Stimulated activated CD4-positive, alpha-beta T cell treated with anti-CD3 and anti-CD28 coated beads, Interleukin-4, amount 100 ng/mL, for 1 hour (primary cell): Measurements from ENCODE around the gene ATXN7.
A peak's percentile ranks its signal among the peaks of the same experiment; 100 is the strongest.

ENCODE experiments used
- DNase-seq: peaks from one replicate; pipeline ENCODE4 v3.0.0-alpha.2; 2020

ATXN7 gene, protein sequence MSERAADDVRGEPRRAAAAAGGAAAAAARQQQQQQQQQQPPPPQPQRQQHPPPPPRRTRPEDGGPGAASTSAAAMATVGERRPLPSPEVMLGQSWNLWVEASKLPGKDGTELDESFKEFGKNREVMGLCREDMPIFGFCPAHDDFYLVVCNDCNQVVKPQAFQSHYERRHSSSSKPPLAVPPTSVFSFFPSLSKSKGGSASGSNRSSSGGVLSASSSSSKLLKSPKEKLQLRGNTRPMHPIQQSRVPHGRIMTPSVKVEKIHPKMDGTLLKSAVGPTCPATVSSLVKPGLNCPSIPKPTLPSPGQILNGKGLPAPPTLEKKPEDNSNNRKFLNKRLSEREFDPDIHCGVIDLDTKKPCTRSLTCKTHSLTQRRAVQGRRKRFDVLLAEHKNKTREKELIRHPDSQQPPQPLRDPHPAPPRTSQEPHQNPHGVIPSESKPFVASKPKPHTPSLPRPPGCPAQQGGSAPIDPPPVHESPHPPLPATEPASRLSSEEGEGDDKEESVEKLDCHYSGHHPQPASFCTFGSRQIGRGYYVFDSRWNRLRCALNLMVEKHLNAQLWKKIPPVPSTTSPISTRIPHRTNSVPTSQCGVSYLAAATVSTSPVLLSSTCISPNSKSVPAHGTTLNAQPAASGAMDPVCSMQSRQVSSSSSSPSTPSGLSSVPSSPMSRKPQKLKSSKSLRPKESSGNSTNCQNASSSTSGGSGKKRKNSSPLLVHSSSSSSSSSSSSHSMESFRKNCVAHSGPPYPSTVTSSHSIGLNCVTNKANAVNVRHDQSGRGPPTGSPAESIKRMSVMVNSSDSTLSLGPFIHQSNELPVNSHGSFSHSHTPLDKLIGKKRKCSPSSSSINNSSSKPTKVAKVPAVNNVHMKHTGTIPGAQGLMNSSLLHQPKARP

DNA sequence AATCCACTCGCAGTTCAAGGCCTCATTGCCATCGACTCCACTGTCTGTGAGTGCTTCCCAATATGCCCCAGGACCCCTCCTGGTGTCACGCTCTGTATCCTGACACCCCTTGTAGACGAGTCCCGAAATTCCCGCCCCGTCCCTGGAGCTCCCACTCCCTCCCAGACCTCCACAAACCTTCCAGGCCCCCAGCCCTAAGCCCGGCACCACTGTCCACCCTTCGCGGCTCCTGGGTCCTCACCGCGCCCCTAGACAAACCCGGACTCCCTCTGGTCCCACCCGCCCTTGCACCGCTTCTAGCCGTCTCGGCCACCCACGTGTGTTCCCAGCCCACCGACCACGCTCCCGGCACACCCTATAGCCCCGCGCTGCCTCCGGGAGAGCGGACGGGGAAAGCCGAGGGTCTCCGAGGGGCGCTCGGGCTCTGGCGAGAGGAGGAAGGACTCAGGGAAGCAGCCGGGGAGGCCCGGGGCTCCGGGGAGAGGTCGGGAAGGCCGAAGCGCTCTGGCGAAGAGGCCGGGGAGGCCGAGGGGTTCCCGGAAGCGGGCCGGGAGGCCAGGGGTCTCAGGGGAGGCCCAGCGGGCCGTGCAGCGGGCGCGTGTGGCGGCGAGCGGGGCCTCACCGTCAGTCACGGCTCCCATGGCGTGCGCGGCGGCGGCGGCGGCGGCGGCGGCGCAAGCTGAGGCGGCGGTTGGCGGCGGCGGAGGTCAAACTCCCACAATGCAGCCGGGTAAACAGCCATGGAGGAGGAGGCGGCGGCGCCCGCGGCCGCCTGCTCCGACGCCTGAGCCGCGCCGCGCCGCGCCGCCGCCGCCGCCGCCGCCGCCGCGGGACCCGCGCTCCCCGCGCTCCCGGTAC, at the start of gene ATXN7, which contains the start of gene THOC7:
Gene ATXN7, plus strand, starts transcription at position 718 of the 858 bp plus-strand sequence. CDS start 48,732 bp downstream, outside the sequence.
Gene THOC7, minus strand, starts transcription at position 656 of the 858 bp plus-strand sequence. Its CDS starts 15 bp downstream, at position 641.
- peak; percentile 73 for DNase-seq

DNA sequence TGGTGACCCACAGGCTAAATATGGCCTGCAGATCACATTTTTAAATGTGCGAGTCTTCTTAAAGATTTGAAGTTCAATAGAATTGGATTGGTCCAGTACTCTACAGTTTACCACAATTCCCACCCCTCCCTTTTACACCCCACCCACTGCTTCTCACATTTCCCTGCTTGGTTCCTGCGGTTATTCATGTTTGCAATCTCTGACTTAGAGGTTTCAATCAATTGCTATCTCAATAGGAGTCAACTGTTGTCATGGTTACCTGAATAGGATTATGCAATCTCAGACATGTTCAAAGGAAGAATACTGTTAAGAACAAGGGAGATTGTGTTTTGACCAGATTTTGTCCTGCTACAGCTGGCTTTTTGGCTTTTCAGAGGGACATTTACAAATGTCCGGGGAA, 49.4 kb upstream of the ATXN7 start:
- DNase-seq: no peak

DNA sequence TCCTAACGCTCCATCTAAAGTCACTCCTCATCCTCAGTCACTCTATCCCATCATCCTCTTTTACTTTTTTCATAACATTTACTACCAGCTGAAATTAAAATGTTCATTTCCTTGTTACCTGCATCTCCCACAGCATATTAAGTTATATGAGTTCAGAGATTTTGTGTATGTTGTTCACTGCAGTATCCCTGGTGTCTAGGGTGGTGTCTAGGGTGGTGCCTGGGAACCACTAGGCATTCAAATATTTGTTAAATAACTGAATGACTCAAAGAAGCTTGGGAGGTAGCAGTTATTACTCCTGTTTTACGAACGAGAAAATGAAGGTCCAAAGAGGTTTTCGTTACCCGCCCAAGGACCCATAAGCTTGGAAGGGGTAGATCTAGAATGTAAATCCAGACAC, 46.4 kb upstream of the ATXN7 start:
- DNase-seq: no peak

DNA sequence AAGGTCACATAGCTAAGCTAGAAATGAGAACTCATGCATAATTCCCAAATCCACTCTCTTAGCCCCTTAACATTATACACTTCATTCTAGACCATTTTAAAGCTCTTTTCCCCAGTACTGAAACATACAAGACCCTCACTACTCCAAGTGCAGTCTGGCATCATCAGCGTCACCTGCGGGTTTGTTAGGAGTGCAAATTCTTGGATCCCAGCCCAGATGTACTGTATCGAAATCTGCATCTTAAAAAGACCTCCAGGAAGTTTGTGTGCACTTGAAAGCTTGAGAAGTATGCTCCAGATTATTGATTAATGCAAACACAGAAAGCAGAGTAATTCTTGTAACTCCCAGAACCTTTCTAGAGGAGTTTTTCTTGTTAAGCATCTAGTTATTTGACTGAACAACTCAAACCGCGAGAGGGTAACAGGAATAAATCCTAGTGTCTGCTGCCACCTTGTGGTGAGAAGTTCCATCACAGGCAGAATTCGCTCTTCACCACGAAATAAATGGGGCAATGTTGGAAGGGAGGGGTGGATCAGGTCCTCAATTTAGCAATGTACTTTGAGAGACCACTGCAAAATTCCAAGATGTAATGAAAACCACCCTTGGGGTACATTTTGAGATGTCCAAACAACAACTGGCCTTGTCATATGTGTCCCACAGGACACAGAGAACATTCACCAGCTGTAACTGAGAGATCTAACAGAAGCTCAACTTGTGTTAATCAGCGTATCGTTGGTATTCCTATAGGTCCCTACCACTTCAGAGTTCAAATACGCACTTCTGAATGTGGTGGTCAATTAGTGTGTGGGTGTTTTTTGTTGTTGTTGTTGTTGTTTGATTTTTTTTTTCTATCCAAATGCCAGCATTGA, 45.2 kb upstream of the ATXN7 start:
- peak; percentile 49 for DNase-seq

DNA sequence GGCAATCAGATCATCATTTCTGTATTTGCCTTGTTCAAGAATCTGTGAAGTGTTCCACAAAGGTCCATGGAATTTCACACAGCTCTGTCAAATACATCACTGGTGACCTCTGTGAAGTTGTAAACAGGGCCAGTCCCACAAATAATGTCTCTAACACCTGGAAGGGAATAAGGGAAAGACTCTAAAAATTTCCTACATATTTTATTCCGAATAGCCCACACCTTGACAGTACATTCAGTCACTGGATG, 44.6 kb upstream of the ATXN7 start, which contains the start of gene C3orf49:
Gene C3orf49, plus strand, starts transcription at position 149 of the 248 bp plus-strand sequence. CDS start 173 bp downstream, outside the sequence.
- no peak for DNase-seq

DNA sequence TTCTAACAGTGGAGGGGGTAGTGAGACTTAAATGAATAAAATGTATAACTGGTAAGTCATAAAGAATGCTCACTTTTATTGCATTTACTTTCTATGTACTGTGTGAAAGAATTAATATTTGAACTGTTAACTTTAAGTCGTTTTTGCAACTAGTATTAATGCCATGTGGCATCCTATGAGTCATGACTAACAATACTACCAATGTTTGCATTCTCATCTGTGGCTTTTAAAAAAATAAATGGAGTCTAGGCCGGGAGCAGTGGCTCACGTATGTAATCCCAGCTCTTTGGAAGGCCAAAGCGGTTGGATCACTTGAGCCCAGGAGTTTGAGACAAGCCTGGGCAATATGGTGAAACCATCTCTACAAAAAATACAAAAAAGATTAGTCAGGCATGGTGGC, 39.4 kb upstream of the ATXN7 start:
- no peak for DNase-seq

DNA sequence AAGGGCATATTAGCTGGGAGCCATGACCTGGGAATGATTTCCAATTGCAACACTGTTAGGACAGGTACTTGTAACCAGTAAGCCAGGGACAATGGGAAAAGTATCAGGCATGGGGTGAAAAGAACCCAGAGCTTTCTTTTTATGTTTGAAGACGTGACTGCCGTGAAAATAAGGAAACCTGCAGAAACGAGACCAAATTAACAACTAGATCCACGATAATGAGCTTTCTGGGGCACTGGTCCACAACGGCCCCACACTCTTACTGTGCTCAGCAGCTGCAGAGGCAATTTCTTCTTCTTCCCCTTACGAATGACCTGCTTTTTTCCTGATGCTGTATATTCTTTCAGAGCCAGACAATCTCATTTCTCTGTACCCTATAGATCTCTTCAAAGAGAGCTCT, 33.1 kb upstream of the ATXN7 start:
- no peak for DNase-seq

DNA sequence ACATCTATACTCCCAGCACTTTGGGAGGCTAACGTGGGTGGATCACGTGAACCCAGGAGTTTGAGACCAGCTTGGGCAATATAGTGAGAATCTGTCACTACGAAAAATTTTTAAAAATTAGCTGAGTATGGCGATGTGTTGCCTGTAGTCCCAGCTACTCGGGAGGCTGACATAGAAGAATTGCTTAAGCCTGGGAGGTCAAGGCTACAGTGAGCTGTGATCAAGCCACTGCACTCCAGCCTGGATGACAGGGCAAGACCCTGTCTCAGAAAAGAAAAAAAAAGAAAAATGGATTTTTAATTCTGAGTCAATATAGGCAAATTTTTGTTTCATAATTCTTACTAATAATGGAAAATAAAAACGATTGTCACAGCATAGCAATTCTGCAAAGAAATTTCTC, 31.3 kb upstream of the ATXN7 start:
- DNase-seq: no peak

DNA sequence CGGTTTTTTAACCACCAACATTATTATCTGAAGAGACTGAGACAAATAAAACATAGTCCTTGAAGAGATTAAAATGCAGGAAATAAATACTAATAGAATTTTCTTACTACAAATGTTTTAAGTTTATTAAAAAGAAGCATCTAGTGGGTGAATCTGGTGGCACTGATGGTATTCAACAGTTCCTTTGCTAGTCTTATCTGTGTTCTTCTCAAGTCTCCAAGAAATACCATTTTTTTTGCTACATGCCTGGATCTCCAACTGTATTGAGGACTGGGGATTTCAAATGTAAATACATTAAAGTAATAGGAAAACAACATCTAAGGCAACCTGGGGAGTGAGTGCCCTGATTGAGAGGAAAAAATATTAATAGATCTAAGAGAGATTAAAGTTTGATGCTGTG, 22.0 kb upstream of the ATXN7 start:
- DNase-seq: no peak

DNA sequence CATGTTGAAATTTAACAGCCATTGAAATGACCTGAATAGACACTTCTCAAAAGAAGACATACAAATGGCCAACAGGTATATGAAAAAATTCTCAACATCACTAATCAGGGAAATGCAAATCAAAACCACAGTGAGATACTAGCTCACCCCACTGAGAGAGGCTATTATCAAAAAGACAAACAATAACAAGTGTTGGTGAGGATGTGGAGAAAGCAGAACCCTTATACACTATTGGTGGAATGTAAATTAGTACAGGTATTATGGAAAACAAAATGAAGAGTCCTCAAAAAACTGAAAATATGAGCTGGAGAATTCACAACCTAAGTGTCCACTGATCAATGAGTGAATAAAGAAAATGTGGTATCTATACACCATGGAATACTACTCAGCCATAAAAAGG, 21.5 kb upstream of the ATXN7 start:
- DNase-seq: no peak

DNA sequence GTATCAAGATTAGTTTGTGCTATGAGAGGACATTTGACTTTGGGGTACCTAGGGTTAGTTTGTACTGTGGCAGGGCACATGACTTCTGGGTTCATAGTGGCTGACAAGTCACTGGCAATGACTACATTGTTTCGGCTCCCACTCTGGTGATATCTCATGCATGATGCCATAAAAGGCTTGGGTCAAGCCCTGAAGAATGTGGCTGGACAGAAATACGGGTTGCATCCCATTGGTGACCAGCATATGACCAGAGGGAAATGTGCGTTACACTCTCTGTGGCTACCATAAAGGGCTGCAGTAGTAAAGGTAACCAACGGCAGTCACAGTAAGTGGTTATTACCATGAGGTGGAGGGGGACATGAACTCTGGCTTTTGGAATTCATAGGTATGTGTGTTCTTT, 18.5 kb upstream of the ATXN7 start:
- no peak for DNase-seq

DNA sequence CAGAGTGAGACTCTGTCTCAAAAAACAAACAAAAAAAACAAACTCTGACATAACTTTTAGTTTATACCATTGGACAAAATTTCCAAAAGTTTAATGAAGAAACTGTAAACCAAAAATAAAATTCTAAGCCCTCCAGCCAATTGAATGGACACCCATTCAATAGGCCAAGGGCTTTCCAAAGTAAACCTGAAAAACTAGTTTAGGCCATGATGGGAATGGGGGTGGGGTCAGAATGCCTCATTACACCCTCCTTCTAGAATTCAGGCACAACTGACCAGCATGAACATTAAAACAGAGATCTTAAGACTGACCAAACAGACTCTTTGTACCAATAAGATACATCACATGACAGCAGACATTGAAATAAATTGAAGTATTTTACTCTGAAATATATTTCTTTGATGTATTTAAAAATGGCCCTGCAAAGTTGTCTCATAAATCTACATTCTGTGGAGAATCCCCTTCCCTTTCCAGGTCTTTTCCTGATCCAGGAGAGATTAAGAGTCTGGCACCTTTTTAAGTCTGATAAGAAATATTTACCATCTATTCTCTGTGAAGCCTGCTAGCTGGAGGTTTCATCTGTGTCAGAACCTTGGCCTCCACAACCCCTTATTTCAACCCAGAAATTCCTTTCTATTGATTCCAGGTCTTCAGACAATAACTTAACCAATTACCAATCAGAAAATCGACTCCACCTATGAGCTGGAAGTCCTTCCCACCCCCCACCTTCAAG, 15.8 kb upstream of the ATXN7 start:
- no peak for DNase-seq

DNA sequence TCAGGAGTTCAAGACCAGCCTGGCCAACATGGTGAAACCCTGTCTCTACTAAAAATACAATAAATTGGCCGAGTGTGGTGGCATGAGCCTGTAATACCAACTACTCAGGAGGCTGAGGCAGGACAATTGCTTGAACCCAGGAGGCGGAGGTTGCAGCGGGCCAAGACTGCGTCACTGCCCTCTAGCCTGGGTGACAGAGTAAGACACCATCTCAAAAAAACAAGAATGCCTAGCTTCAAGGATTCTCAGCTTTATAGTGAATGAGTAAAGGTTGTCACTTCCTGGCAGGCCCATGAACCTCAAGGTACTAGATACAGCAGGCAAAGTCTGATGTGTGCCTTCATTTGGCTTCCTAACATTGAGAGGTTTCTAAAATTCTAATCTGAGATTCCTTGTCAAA, 14.5 kb upstream of the ATXN7 start:
- no peak for DNase-seq

DNA sequence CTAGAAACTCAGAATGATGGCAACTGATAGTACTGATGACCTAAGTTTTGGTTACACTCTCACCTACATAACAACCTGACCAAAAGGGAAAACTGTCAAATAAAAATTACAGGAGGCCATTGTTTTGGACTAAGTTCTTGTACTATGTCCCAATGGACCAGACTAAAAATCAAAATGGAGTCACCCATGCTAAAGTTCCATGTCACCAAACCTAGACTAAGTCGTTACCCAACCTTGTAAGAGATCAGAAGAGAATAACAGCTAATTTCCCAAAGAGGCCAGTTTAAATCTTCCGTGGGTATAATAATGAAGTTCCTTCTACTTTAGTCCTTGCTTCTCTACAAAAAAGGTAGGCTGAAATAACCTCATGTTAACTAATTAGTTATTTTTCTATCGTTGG, 12.4 kb upstream of the ATXN7 start:
- no peak for DNase-seq

DNA sequence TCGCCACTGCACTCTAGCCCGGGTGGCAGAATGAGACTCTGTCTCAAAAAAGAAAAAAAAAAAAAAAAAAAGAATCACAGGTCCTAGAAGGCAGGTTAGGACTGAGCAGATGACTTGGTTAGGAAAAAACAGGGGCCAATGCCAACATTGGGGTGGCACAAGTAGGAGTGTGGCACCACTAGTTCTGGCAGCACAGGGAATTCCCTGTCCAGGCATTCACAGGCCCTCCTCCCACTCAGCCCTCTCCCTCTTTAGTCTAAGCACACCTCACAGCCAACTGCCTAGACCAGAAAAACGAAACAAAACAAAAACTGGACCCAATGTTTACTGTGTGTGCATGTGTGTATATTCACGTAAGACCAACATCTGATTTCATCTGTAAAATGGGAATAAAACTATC, 10.6 kb upstream of the ATXN7 start:
- no peak for DNase-seq

DNA sequence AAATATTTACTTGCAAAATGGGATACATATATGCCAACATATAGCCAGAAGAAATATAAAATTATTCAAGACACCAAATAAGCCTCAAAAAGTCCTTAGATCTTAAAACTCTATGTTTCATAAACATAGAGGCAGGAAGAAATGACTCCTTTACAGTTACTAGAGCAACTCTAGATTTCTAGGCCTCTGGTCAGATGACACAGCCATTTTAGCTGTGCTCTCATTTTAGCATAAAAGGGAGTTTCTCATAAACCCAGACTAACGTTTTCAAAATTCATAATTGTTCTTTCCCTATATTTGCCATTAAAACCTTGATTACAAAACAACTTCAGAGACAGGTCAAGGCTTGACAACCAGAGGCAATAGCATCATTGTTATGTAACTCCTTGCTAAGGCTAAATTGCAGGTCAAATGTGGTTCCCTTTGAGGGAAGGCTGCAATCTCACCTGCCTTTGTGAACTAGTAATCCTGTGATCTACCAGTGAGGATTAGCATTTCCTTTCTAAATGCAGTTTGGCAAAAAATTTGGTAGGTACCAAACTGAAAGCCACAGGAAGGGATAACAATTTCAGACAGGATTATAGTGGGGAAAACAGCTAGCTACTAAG, 8.2 kb upstream of the ATXN7 start:
- DNase-seq: no peak

DNA sequence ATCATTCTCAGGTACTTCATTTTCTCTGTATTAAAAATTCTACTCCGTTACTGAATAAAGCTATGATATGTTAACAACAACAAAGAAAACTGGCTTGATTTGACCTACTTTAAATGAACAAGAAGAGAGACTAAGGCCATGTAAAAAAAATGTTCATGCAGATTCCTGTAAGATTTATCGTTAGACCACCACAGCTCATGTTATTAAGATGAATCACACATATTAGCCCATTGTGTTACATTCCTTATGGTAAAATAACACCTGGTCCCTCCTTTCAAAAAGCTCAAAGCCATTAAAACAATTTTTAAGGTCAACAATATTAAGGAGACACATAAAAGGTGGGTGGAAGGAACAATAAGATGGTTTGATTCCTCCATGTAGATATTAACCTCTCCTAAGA, 6.4 kb upstream of the ATXN7 start:
- DNase-seq: no peak

DNA sequence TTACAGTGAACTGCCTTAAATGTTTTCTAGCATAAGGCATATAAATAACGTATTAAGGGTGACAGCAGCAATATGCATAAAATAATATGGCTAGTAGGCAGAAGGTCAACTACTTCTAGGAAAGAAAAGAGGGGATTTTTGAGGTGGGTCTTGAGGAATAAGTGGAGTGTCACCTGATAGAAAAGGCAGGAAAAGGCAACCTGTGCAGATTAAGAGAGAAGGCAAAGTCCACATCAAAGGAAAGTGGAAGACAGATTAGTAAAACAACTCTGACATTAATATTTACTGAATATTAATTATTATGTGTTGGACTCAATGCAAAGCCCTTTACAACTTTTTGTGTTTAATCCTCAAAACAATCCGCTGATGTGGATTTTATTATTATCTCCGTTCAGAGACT, 2.9 kb upstream of the ATXN7 start:
- no peak for DNase-seq

DNA sequence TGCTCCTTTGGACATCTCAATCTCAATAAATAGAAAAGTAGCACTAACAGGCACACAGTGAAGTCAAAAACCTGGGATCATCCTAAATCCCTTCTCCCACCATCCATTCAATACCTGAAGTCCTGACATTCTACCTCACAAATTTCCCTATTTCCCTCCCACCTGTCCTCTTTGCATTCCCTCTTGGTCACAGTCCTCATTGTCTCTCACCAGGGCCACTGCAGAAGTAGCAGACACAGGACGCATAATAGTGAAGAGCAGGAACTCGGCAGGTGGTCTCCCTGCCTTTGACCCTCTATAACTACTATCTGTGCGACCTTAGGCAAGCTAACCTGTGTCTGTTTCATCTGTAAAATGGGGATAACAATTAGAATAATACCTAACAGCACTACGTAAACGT, 2.4 kb upstream of the ATXN7 start:
- DNase-seq: no peak

DNA sequence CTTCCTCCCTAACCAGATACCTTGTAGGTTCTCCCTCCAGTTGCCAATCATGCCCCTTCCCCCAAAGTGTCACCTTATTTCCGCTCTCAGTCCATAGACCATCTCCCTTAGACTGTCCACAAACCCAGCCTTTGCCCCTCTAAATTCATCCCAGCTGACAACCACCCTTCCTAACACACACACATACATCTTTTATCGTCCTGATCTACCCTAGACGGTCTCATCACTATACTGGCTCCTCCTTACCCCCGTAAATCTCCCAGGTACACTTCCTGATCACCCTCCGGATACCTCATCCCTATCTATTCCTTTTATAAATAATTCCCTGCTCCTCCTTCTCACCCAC, 890 bp upstream of the ATXN7 start:
- DNase-seq: no peak
